Cardiac muscle cell (in vitro differentiated cells and primary cell): ENCODE results near the gene FNBP1. TPM values are rescaled to one million over a fixed set of nuclear protein-coding genes. Genes with fewer than 3 reads are reported as not detected.

Source experiments
- DNase-seq, 2 donors: peaks; one replicate each; pipeline versions ENCODE4 v3.0.0 to v3.0.0-alpha.2; 2010 to 2017; ENCODE audit warnings: low read depth in 1 of 2, low spot score in 1 of 2
- H3K27ac ChIP-seq: fragments of 200-600 bp; sonication (generic); 2 replicates; pipeline ENCODE4 v1.5.1; 2016
- H3K27me3 ChIP-seq: fragments of 200-600 bp; sonication (generic); 2 replicates; pipeline ENCODE4 v1.6.0; 2016; ENCODE audit warnings: control low read depth
- H3K36me3 ChIP-seq: fragments of 200-600 bp; sonication (generic); 2 replicates; pipeline ENCODE4 v1.5.1; 2016; ENCODE audit warnings: control low read depth
- H3K4me1 ChIP-seq: fragments of 200-600 bp; sonication (generic); 2 replicates; pipeline ENCODE4 v1.8.1; 2017; ENCODE audit warnings: low read depth, mild to moderate bottlenecking, mixed run types
- H3K4me3 ChIP-seq: fragments of 200-600 bp; sonication (generic); 2 replicates; pipeline ENCODE4 v1.5.1; 2016; ENCODE audit warnings: mild to moderate bottlenecking
- H3K9me3 ChIP-seq: fragments of 200-600 bp; sonication (generic); 2 replicates; pipeline ENCODE4 v1.5.1; 2017; ENCODE audit warnings: low read depth, mild to moderate bottlenecking, control low read depth
- CTCF ChIP-seq: IDR thresholded peaks from 2 replicates; pipeline ENCODE4 v1.5.1; 2012; ENCODE audit warnings: low read depth, mild to moderate bottlenecking, low read length
- polyA plus RNA-seq: library from polyadenylated mRNA; unstranded; fragments of >200 nt; fragmentation: Nextera tagmentation; extraction: Ambion mirVana; gene quantifications from 2 replicates; pipeline ENCODE4 v1.2.1, GENCODE V29; 2016
- total RNA-seq: library from RNA; depleted of rRNA; stranded (reverse); fragments of >200 nt; gene quantifications from 2 replicates; pipeline ENCODE4 v1.2.3, GENCODE V29; 2016

FNBP1 gene
- total and polyA plus RNA-seq, 2 experiments from 2014 or later, result 20.5 to 37.9 TPM

GRCh38 chr9:130040984-130041647, 1.9 kb downstream of the FNBP1 start:
- H3K9me3 ChIP-seq, result no peaks in the 10 kb centered on the region
- DNase-seq, result no peak
- no peaks in the 10 kb centered on the region for H3K27me3 ChIP-seq
- H3K27ac ChIP-seq, result no peak overlapping the region
- peak overlapping the region; percentile 85 for H3K4me3 ChIP-seq
- no peak for TF ChIP-seq CTCF
- H3K4me1 ChIP-seq, result peaks cover 10% of the 10 kb centered on the region
- H3K36me3 ChIP-seq, result no peaks in the 10 kb centered on the region

GRCh38 chr9:130039528-130040147, 3.4 kb downstream of the FNBP1 start:
- no peaks in the 10 kb centered on the region for H3K9me3 ChIP-seq
- peak; percentile 8 for TF ChIP-seq CTCF
- no peak overlapping the region for H3K4me3 ChIP-seq
- H3K36me3 ChIP-seq, result no peaks in the 10 kb centered on the region
- no peak overlapping the region for H3K27ac ChIP-seq
- no peaks in the 10 kb centered on the region for H3K27me3 ChIP-seq
- peaks cover 7% of the 10 kb centered on the region for H3K4me1 ChIP-seq
- DNase-seq, result peak in 1 of 2 donors; percentile 18

DNA sequence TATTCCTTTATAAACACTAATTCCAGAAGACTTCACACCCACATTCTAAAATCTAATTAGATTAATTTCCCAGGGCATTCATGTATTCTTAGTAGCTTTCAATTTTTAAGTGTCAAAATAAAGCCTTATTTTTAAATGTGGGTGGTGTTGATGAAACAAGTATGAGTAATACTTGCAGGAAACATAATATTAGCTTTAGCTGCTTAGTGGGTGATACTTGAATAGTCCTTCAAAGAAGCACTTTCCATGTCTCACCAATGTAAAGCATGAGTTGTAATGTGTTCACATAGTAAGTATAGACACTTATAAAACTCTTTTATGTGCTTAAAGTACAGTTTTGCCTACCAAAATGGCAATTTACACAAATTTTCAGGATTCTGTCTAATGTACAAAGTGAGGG, 6.9 kb downstream of the FNBP1 start:
- Histone ChIP-seq H3K27me3 (no peaks in the 10 kb centered on the region), H3K27ac (no peak overlapping the region), H3K9me3 (no peaks in the 10 kb centered on the region), H3K4me3 (no peak overlapping the region), H3K36me3 (no peaks in the 10 kb centered on the region), H3K4me1 (peaks cover under 1% of the 10 kb centered on the region)
- DNase-seq, result peak in 1 of 2 donors; percentile 46
- TF ChIP-seq CTCF, result no peak

DNA sequence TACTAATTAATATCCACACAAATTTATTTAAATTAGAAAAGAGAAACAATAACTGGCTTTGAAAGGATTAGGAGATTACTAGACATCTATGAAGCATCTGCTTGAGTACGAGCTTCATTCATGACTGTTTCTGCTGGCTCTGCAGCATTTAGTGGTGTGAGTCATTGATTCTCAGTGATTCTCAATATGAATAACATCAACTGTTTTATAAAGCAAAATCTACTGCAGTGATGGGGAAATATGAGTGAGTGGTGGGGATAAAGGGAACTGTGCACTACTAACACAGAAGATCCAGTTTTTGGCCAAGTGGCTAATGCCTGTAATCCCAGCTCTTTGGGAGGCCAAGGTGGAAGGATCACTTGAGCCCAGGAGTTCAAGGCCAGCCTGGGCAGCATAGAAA, 8.4 kb downstream of the FNBP1 start:
- peak in 1 of 2 donors; percentile 64 for DNase-seq
- H3K4me1 ChIP-seq, result no peaks in the 10 kb centered on the region
- no peaks in the 10 kb centered on the region for H3K36me3 ChIP-seq
- H3K27ac ChIP-seq, result no peak overlapping the region
- H3K4me3 ChIP-seq, result no peak overlapping the region
- no peaks in the 10 kb centered on the region for H3K9me3 ChIP-seq
- no peak for TF ChIP-seq CTCF
- no peaks in the 10 kb centered on the region for H3K27me3 ChIP-seq

DNA sequence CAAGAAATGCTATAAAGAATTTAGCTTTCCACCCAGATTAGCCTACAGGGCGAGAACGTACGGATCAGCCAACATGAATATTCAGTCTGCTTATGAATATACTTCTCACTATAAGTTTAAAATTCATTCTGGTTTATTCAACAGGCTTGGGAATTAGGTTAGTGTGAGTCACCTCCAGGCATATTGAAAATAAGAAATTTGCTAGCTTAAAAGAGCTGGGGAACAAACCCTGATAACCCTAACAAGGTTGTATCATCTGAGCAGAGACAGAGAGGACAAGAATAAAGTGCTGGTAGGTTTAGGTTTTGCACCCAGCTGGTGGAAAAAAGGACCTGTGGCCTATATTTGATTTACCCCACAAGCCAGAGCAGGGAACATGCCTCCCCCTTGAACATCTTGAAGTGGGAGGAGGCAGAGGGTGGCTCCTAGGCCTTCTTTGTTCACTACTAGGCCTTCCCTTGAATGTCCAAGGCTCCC, 12.3 kb downstream of the FNBP1 start:
- no peak for TF ChIP-seq CTCF
- Histone ChIP-seq H3K27ac (no peak overlapping the region), H3K36me3 (no peaks in the 10 kb centered on the region), H3K4me3 (no peak overlapping the region), H3K9me3 (no peaks in the 10 kb centered on the region), H3K4me1 (no peaks in the 10 kb centered on the region), H3K27me3 (no peaks in the 10 kb centered on the region)
- no peak for DNase-seq
